NCI-H1105 treated with DMSO at 0.1 percent for 48 hours (cell line): Measurements from ENCODE around the gene MPRIP.
"Not testable (repeated sequence)": the region's sequence is repeated elsewhere in the genome, so short reads cannot be mapped to it uniquely, and the experiment has no call there.

Experiments used
- DNase-seq: peaks from one replicate; lab custom pipeline; 2025; lab: John Stamatoyannopoulos, UW

Gene MPRIP

DNA sequence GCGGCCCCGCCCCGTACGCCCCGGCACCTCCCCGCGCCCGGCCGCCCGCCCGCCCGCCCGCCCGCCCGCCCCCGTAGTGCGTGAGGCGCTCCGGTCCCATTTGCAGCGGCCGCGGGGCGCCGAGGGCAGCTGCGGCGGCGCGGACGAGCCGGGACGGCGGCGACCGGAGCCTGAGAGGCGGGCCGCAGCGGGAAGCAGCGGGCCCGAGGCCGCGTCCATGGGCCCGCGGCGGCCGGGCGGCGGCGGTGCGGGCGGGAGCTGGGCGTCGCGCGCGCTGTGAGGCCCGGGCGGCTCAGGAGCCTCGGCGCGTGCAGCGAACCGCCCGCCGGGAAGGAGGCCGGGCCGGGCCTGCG is at the start of gene MPRIP:
TSS of gene MPRIP (plus strand) at position 74 of the 353 bp plus-strand sequence. CDS start 392 bp downstream, outside the sequence.
- DNase-seq, result no peak

DNA sequence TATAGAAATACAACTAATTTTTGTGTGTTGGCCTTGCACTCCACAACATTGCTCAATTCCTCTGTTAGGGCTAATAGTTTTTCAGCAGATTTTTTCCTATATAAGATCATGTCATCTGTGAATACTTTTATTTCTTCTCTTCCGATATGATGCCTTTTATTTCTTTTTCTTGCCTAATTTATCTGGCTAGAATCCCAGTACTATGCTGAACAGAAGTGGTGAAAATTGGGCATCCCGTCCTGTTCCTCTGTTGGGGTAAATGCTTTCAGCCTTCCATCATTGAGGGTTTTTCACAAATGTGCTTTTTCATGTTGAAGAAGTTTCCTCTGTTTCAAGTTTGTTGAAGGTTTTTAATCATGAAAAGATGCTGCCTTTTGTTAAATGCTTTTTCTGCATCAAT is 47.6 kb upstream of the MPRIP start:
- DNase-seq, result no peak

DNA sequence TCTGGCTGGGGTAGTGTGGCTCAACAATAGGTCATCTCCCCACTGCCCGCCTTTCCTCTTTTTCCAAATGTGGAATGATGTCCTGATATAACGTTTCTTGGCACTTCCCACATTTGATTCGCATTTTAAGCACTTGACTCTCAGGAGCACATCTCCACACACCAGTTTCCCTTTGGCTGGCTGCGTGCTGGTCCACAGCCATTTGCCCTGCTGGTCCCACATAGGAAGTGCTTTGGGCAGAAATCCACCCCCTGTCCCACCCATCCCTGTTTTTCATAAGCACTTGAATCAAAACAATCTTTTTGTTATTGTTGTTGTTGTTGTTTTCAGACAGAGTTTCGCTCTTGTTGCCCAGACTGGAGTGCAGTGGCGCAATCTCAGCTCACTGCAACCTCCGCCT is 46.3 kb upstream of the MPRIP start:
- DNase-seq, result no peak

- not testable (repeated sequence) for DNase-seq
Measured at GRCh38 chr17:16996726-16997125, 45.5 kb upstream of the MPRIP start.

GRCh38 chr17:16997514-16998429 is 44.5 kb upstream of the MPRIP start:
- DNase-seq, result no peak

- DNase-seq, result no peak
Measured at GRCh38 chr17:16999931-17000625, 42.2 kb upstream of the MPRIP start.

DNA sequence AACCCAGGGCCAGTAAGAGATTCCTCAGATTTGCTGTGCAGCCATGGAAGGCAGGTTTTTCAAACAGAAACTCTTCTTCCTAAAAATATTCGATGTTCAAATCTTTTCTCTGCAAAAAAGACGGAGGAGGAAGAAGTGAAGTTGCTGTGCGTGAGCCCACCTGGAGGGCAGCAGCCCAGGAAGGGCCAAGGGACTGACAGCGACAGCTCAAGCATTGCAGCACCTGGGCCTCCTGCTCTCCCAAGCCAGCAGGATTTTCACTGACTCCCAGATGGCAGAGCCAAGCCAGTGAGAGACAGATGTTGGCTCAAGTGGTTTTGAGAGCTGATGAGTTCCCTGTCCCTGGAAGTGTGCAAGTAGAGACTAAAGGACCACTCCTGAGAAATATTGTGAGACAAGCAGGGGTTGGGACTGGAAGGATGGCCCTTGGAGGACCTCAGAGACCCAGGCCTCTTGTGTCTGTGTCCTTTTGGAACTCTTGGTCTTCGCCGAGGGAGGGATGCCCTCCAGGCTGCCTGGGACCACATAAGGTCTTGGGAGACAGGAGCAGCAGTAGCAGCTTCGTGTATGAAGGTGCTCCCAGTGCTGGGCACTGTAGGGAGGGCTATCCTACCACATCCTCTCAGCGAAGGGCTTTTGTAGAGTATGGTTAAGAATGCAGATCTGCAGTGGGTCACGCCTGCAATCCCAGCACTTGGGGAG is 41.0 kb upstream of the MPRIP start:
- DNase-seq, result no peak

GRCh38 chr17:17001874-17002520 is 40.3 kb upstream of the MPRIP start:
- peak; percentile 65 for DNase-seq

- DNase-seq, result not testable (repeated sequence)
Measured at GRCh38 chr17:17002731-17003715, 39.2 kb upstream of the MPRIP start.

GRCh38 chr17:17004251-17004996 is 37.8 kb upstream of the MPRIP start:
- no peak for DNase-seq

- not testable (repeated sequence) for DNase-seq
Measured at GRCh38 chr17:17004997-17005614, 37.2 kb upstream of the MPRIP start.

DNA sequence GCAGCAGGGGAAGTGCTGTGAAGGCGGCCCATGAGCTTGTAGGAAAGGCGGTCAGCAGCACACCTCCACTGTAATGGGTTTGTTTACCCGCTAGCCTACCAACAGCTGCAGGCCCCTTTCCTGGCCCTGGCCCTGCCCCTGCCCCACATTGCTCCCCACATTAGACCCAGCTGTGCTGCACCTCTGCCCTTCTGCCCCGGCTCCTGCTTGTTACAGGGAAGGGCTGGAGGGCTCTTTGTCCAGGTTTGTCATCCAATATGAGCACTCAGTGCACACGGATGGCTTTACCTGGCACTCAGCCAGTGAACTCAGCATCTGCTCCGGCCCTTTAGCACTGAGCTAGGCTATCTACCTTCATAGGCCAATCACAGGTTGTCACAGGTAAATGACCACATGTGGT is 34.4 kb upstream of the MPRIP start:
- not testable (repeated sequence) for DNase-seq

DNA sequence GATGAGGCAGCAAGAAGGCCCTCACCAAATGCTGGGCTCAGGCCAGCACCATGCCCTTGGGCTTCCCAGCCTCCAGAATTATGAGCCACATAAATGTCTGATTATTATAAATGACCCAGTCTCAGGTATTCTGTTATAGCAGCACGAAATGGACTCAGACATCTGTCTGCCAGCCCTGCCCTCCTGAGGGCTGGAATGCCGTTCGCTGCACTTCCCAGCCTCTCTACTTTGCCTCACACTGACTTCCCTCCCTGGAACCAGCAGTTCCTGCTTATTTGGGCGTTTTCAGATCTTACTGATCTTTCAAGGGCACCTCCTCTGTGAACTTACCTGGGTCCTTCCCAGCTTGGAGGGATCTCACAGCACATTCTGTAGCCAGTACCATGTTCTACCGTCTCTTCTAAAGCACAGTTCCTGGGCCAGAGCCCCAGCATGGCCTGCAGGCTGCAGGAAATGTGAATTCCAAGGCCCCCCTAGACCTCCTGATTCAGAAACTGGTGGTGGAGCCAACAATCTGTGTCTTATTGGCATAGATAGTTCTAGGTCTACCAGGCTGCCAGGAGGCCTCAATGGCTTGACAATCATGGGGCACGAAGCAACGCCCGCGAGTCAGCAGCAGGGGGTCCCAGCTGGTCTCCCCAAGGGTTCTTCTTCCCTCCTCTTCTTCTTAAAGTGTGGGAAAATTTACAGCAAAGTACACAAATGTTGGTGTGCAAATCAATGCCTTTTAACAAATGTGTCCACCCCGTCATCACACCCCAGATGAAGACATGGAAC is 33.4 kb upstream of the MPRIP start:
- DNase-seq, result not testable (repeated sequence)

GRCh38 chr17:17009972-17010371 is 32.3 kb upstream of the MPRIP start:
- DNase-seq, result not testable (repeated sequence)

- DNase-seq, result not testable (repeated sequence)
Measured at GRCh38 chr17:17010545-17011034, 31.7 kb upstream of the MPRIP start.

GRCh38 chr17:17011043-17011907 is 31.0 kb upstream of the MPRIP start:
- DNase-seq, result not testable (repeated sequence)
